NT2/D1 (cell line): ENCODE data around the gene FFAR2.

ENCODE experiments used
- SUZ12 ChIP-seq: IDR thresholded peaks from 2 replicates; pipeline ENCODE4 v1.6.1; 2011; ENCODE audit not compliant: insufficient read length, insufficient read depth; ENCODE audit errors: extremely low read depth
- YY1 ChIP-seq: IDR thresholded peaks from 2 replicates; pipeline ENCODE4 v1.6.1; 2011; ENCODE audit not compliant: insufficient read length, insufficient read depth
- ZNF274 ChIP-seq: IDR thresholded peaks from 2 replicates; pipeline ENCODE4 v1.6.1; 2011; ENCODE audit warnings: mild to moderate bottlenecking, low read depth, low read length

GRCh38 chr19:35398570-35398969 lies 49.5 kb upstream of the FFAR2 start:
- TF ChIP-seq SUZ12 = no peak
- TF ChIP-seq ZNF274 = no peak
- TF ChIP-seq YY1 = no peak
